OCI-LY7 (cell line): ENCODE measurements around the gene RASAL3. TPM values are rescaled to one million over a fixed set of nuclear protein-coding genes. Genes with fewer than 3 reads are reported as not detected.

Experiments
- Bru-seq: library from RNA; stranded (reverse); fragments of 400-500 nt; gene quantifications from one replicate; lab custom pipeline; 2021; lab: Mats Ljungman, UMichigan
- BruChase-seq, 2 experiments: library from RNA; stranded (reverse); fragments of 400-500 nt; gene quantifications; one replicate each; lab custom pipeline; 2021; lab: Mats Ljungman, UMichigan
- BruUV-seq: library from RNA; stranded (reverse); fragments of 400-500 nt; replicated peaks from 2 replicates; lab custom pipeline; 2021; lab: Mats Ljungman, UMichigan
- CTCF ChIA-PET: fragments of 300-600 bp; sonication (Branson Sonifier 250); formaldehyde crosslinking; loops from one replicate; lab custom pipeline; 2022; ENCODE audit warnings: antibody characterized with exemption; ENCODE audit not compliant: unreplicated experiment; lab: Charles Lee
- POLR2A ChIA-PET: fragments of 300-600 bp; sonication (Branson Sonifier 250); formaldehyde crosslinking; loops from one replicate; lab custom pipeline; 2022; ENCODE audit warnings: antibody characterized with exemption; lab: Charles Lee
- DNase-seq: peaks from one replicate; pipeline ENCODE4 v3.0.0-alpha.2; 2015; ENCODE audit warnings: low spot score
- H2AFZ ChIP-seq: fragments of 200-600 bp; sonication (generic), shearing (Covaris generic); 2 replicates; pipeline ENCODE4 v1.6.1; 2014; ENCODE audit warnings: mild to moderate bottlenecking, antibody characterized with exemption, low read length, moderate library complexity
- H3K27ac ChIP-seq: fragments of 200-600 bp; sonication (generic); 2 replicates; pipeline ENCODE4 v1.5.1; 2014; ENCODE audit warnings: mixed run types, low read depth, mild to moderate bottlenecking, moderate library complexity, low read length, inconsistent platforms; ENCODE audit not compliant: poor library complexity, severe bottlenecking
- H3K36me3 ChIP-seq: fragments of 200-600 bp; sonication (generic); 2 replicates; pipeline ENCODE4 v1.6.1; 2014; ENCODE audit warnings: mild to moderate bottlenecking, antibody characterized with exemption, low read length, moderate library complexity, mixed read lengths; ENCODE audit not compliant: insufficient read depth
- H3K4me1 ChIP-seq: fragments of 200-600 bp; sonication (generic); 2 replicates; pipeline ENCODE4 v1.5.1; 2014; ENCODE audit warnings: mild to moderate bottlenecking, low read length; ENCODE audit not compliant: insufficient read depth, poor library complexity, severe bottlenecking
- H3K4me2 ChIP-seq: fragments of 200-600 bp; sonication (generic); 2 replicates; pipeline ENCODE4 v1.6.1; 2014; ENCODE audit warnings: mild to moderate bottlenecking, low read length
- H3K4me3 ChIP-seq: fragments of 200-600 bp; sonication (generic); 2 replicates; pipeline ENCODE4 v1.5.1; 2014; ENCODE audit warnings: mild to moderate bottlenecking, low read depth, low read length; ENCODE audit not compliant: poor library complexity, severe bottlenecking
- H3K79me2 ChIP-seq: fragments of 200-600 bp; sonication (generic); 2 replicates; pipeline ENCODE4 v1.6.1; 2016; ENCODE audit warnings: low read depth, mild to moderate bottlenecking, low read length, moderate library complexity, mixed read lengths; ENCODE audit not compliant: insufficient read depth
- H3K9me2 ChIP-seq: fragments of 200-600 bp; sonication (generic); 2 replicates; pipeline ENCODE4 v1.6.1; 2016; ENCODE audit warnings: mild to moderate bottlenecking, low read length, mixed read lengths; ENCODE audit not compliant: insufficient read depth
- H3K9me3 ChIP-seq: fragments of 200-600 bp; sonication (generic); 2 replicates; pipeline ENCODE4 v1.6.1; 2014; ENCODE audit warnings: mild to moderate bottlenecking, mixed run types, low read length, mixed read lengths
- H4K20me1 ChIP-seq: fragments of 200-600 bp; sonication (generic); 2 replicates; pipeline ENCODE4 v1.6.1; 2014; ENCODE audit warnings: mild to moderate bottlenecking, antibody characterized with exemption, low read length, moderate library complexity, mixed read lengths; ENCODE audit not compliant: insufficient read depth
- CTCF ChIP-seq: fragments of 200-600 bp; sonication (generic); conservative IDR thresholded peaks from 2 replicates; pipeline ENCODE4 v1.5.1; 2014; ENCODE audit warnings: mild to moderate bottlenecking, antibody characterized with exemption, low read length, moderate library complexity, mixed read lengths
- EZH2phosphoT487 ChIP-seq: fragments of 200-600 bp; sonication (generic); IDR thresholded peaks from 2 replicates; pipeline ENCODE4 v1.6.1; 2018; ENCODE audit warnings: low read depth, borderline replicate concordance, mild to moderate bottlenecking, mixed run types, antibody characterized with exemption, low read length, moderate library complexity, mixed read lengths
- intact Hi-C: fragments of 100-400 bp; cut with micrococcal nuclease; formaldehyde crosslinking; loops from one replicate; pipeline ENCODE4 v1.10.0; 2022; ENCODE audit not compliant: unreplicated experiment
- long read RNA-seq: library from polyadenylated mRNA; stranded (forward); transcript quantifications from one replicate; pipeline ENCODE4 v2.0.0, GENCODE V29; 2022
- total RNA-seq, 2 experiments: library from RNA; depleted of rRNA in 1 of 2; stranded (reverse); fragments of >200 nt in 1 of 2; shearing (Covaris generic) in 1 of 2; gene quantifications; 2 replicates each; pipeline ENCODE4 v1.2.3, GENCODE V29; 2014 to 2022

The RASAL3 gene
- total RNA-seq (2014; rRNA removed; shearing (Covaris generic)) (28.3 and 29.3 TPM in 2 replicates), total RNA-seq (2022) (52.0 and 53.3 TPM in 2 replicates), Bru-seq, nascent RNA (percentile 59 among the genes with signal in this experiment), BruChase-seq, experiment 1, labeled RNA remaining after a 6-hour chase (percentile 77 among the genes with signal in this experiment), BruChase-seq, experiment 2, labeled RNA remaining after a 2-hour chase (percentile 74 among the genes with signal in this experiment)
- long read RNA-seq, transcript RASAL3-201 (18 exons, 3,293 nt): major isoform, 68 of 156 reads
- long read RNA-seq, partial matches to known transcripts: 43 of 156 reads
- long read RNA-seq, other reads (novel, unspliced or antisense): 45 of 156 reads

DNA sequence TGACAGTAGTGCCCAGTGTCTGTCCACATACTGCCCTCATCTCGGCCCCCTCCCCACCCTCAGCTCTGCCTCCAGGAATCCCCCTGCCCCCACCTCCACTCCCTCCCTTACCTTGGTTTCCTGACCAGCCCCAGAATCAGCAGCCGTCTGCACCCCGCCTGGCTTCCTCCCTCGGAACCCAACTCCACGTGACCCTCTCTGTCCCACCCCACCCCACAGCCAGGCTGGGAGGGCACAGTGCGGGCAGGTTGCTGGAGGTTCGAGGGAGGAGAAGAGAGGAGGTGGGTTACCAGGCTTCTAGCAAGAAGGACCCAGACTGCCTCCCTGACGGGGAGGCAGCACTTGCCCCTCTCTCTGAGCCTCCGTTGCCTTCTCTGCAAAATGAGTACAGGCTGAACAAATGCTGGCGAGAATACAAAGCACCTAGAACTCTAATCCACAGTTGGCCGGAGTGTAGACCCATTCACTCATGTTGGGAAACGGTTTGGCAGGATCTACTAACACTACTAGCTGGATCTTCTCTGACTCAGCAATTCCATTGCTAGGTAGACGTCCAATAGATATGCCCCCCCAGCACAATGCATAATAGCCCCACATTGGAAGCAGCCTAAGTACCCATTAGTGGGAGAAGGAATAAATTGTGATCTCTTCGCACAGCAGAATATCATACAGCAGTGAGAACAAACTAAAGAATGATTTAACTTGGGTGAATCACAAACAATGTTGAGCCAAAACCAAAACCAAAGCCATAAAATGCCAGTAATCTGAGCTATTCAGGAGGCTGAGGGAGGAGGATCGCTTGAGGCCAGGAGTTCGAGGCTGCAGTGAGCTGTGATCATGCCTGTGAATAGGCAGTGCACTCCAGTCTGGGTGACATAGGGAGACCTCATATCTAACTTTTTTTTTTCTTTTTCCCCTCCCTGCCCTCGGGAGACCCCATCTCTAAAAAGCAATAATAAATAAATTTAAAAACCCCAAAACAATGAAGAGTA is at the start of gene RASAL3:
RASAL3 (minus strand) TSS at position 151 of the 992 bp plus-strand sequence. CDS start 186 bp downstream, outside the sequence.
- no peak for TF ChIP-seq CTCF
- TF ChIP-seq EZH2phosphoT487: no peak
- peak; percentile 68 for DNase-seq
- H3K79me2 ChIP-seq: peaks cover 12% of the 10 kb centered on the region; the same call in 1 of the 2 replicates
- peak within 1 kb of the TSS; percentile 85 for H3K4me3 ChIP-seq
- peaks cover 33% of the 10 kb centered on the region for H3K4me1 ChIP-seq
- ChIA-PET POLR2A (interaction anchor here (1.7 kb wide), 1 partner anchor 45 kb away, joined by 7 read pairs; the partner anchor contains the start of gene AKAP8L), CTCF (no interaction called here)
- H3K9me3 ChIP-seq: no peaks in the 10 kb centered on the region
- peak within 1 kb of the TSS; percentile 58 for H2AFZ ChIP-seq
- no peaks in the 10 kb centered on the region for H4K20me1 ChIP-seq
- intact Hi-C loops: loop anchor here (1.0 to 10.0 kb wide), 2 partner anchors 45 to 90 kb away; no protein-coding TSS in a partner anchor
- H3K4me2 ChIP-seq: peak within 1 kb of the TSS; percentile 94
- peaks cover 21% of the 10 kb centered on the region for H3K36me3 ChIP-seq
- BruUV-seq: TSS peak; percentile 87
- no peaks in the 10 kb centered on the region for H3K9me2 ChIP-seq
- H3K27ac ChIP-seq: peak within 1 kb of the TSS; percentile 86

DNA sequence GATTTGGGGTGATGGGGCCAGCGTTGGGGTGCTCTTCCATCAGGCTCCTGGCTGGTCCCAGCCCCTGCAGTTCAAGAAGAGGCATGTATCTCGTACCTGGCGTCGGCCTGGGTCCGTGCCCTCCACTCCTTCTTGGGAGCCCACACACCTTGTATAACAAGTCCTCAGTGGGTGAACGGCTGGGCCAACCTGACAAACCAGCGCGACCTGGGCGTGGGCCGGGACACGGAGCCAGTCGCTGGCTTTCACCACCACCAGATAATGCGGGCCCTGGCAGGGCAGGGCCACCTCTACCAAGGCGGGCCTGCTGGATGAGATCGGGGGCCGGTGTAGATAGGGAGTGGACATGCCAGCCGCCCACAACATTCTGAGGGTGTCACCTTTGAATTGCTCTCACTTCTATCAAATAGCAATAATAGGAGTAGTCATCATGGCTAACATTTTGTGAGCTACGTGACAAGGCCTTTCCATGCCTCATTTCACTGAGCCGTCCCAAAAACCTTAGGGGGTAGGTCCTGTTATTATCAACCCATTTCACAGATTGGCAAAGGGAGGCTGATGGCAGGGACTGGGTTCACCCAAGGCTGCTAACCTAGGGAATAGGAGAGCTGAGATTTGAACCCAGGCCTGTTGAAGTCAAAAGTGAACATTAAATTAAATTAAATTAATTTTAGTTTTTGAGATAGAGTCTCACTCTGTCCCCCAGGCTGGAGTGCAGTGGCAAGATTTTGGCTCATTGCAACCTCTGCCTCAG is 47.5 kb upstream of the RASAL3 start:
- Histone ChIP-seq H3K4me3 (no peak overlapping the region), H3K79me2 (no peaks in the 10 kb centered on the region), H3K4me1 (no peaks in the 10 kb centered on the region), H3K36me3 (no peaks in the 10 kb centered on the region), H3K9me3 (no peaks in the 10 kb centered on the region; the same call in 1 of the 2 replicates), H3K9me2 (no peaks in the 10 kb centered on the region), H2AFZ (no peak overlapping the region), H4K20me1 (no peaks in the 10 kb centered on the region), H3K4me2 (no peak overlapping the region), H3K27ac (no peak overlapping the region)
- intact Hi-C loops: no loop called here
- TF ChIP-seq EZH2phosphoT487: no peak
- DNase-seq: no peak
- POLR2A ChIA-PET: no interaction called here
- CTCF ChIA-PET: no interaction called here
- BruUV-seq: no TSS peak
